ENCODE data around the gene RPS6KA2. TPM values are rescaled to one million over a fixed set of nuclear protein-coding genes. Genes with fewer than 3 reads are reported as not detected.
"Not testable (repeated sequence)": the region's sequence is repeated elsewhere in the genome, so short reads cannot be mapped to it uniquely, and the experiment has no call there.

Gene RPS6KA2
- total and polyA plus RNA-seq, 2 donors (not counting 1 experiment from before 2014, with no cell fraction given): 2.2 to 16.0 TPM

GRCh38 chr6:166393535-166393823, 233.6 kb downstream of the RPS6KA2 start:
- Mint-ChIP-seq H3K4me1 (no peaks in the 10 kb centered on the region), H3K9me3 (ENCODE audit: insufficient read depth) (no peaks in the 10 kb centered on the region), H3K27me3 (peaks cover 27% of the 10 kb centered on the region), H3K4me3 (no peak overlapping the region), H3K27ac (no peak overlapping the region)
- 89% methylated on average over 27 of the region's 27 CpGs for WGBS (ENCODE audit: insufficient coverage)
- ATAC-seq (ENCODE audit: low read depth) (no peak), DNase-seq (no peak)
- H3K4me2 ChIP-seq (replicated peaks; ENCODE audit: low read depth, low read length, poor library complexity, severe bottlenecking): no peak overlapping the region
- no peak overlapping the region for H3K4me3 ChIP-seq (ENCODE audit: control extremely low read depth in 1 of 5, extremely low read depth in 1 of 5, insufficient read depth in 1 of 5, low read depth in 2 of 5, low read length in 4 of 5)
- intact Hi-C loops (cut with micrococcal nuclease): no loop called here
- H4K20me1 ChIP-seq (ENCODE audit: control insufficient read depth, insufficient read depth, low read length, poor library complexity, severe bottlenecking): no peaks in the 10 kb centered on the region
- H3K9ac ChIP-seq (ENCODE audit: low read length): no peak overlapping the region
- no peak overlapping the region for H3K27ac ChIP-seq (ENCODE audit: low read length in 2 of 2)
- no peaks in the 10 kb centered on the region for H3K36me3 ChIP-seq (replicated peaks in 1 of 2; ENCODE audit: control extremely low read depth in 1 of 2, control insufficient read depth in 1 of 2, extremely low read depth in 1 of 2, insufficient read depth in 2 of 2, low read length in 1 of 2)
- H2AFZ ChIP-seq (ENCODE audit: insufficient read depth, low read depth, low read length, poor library complexity, severe bottlenecking): no peak overlapping the region
- no peak for TF ChIP-seq EZH2 (IDR thresholded peaks at IDR 0.05; ENCODE audit: borderline replicate concordance, insufficient read depth, low read depth, low read length, poor library complexity, severe bottlenecking)
- no peak for TF ChIP-seq CTCF (IDR thresholded peaks at IDR 0.05)
- H3K79me2 ChIP-seq (ENCODE audit: control insufficient read depth, insufficient read depth, low read length): no peaks in the 10 kb centered on the region
- ChIA-PET CTCF (interaction anchor here (11.7 kb wide), 1 partner anchor 86 kb away, joined by 266 read pairs; the partner anchor contains the start of gene PRR18), POLR2A (no interaction called here)
- H3K27me3 ChIP-seq (replicated peaks in 1 of 4; ENCODE audit: control extremely low read depth in 1 of 4, control insufficient read depth in 3 of 4, insufficient read depth in 4 of 4, low read length in 3 of 4): peaks cover 0 to 7% (median 0%) of the 10 kb centered on the region in 4 experiments
- H3K9me3 ChIP-seq (ENCODE audit: control extremely low read depth in 1 of 3, control insufficient read depth in 2 of 3, insufficient read depth in 1 of 3, low read length in 2 of 3): peaks cover 0 to 7% (median 0%) of the 10 kb centered on the region in 3 donors
- H3K4me1 ChIP-seq (ENCODE audit: control insufficient read depth in 2 of 2, insufficient read depth in 2 of 2, low read length in 2 of 2): no peaks in the 10 kb centered on the region

GRCh38 chr6:166392755-166393534, 234.1 kb downstream of the RPS6KA2 start:
- DNase-seq; POLR2A ChIA-PET; H3K9me3 ChIP-seq (ENCODE audit: control extremely low read depth in 1 of 3, control insufficient read depth in 2 of 3, insufficient read depth in 1 of 3, low read length in 2 of 3); H3K4me2 ChIP-seq (replicated peaks; ENCODE audit: low read depth, low read length, poor library complexity, severe bottlenecking); H4K20me1 ChIP-seq (ENCODE audit: control insufficient read depth, insufficient read depth, low read length, poor library complexity, severe bottlenecking); ATAC-seq (ENCODE audit: low read depth); H3K4me3 Mint-ChIP-seq; H3K27ac ChIP-seq (ENCODE audit: low read length in 2 of 2); H3K9me3 Mint-ChIP-seq (ENCODE audit: insufficient read depth); H3K4me3 ChIP-seq (ENCODE audit: control extremely low read depth in 1 of 5, extremely low read depth in 1 of 5, insufficient read depth in 1 of 5, low read depth in 2 of 5, low read length in 4 of 5); H3K27me3 ChIP-seq (replicated peaks in 1 of 4; ENCODE audit: control extremely low read depth in 1 of 4, control insufficient read depth in 3 of 4, insufficient read depth in 4 of 4, low read length in 3 of 4); H3K36me3 ChIP-seq (replicated peaks in 1 of 2; ENCODE audit: control extremely low read depth in 1 of 2, control insufficient read depth in 1 of 2, extremely low read depth in 1 of 2, insufficient read depth in 2 of 2, low read length in 1 of 2); H3K4me1 ChIP-seq (ENCODE audit: control insufficient read depth in 2 of 2, insufficient read depth in 2 of 2, low read length in 2 of 2); H2AFZ ChIP-seq (ENCODE audit: insufficient read depth, low read depth, low read length, poor library complexity, severe bottlenecking); H3K4me1 Mint-ChIP-seq; H3K79me2 ChIP-seq (ENCODE audit: control insufficient read depth, insufficient read depth, low read length); H3K9ac ChIP-seq (ENCODE audit: low read length); intact Hi-C loops (cut with micrococcal nuclease); H3K27ac Mint-ChIP-seq: not testable (repeated sequence)
- H3K27me3 Mint-ChIP-seq: peaks cover 24% of the 10 kb centered on the region
- CTCF ChIA-PET: interaction anchor here (2.1 to 11.7 kb wide), 2 partner anchors 8 to 85 kb away, joined by 12 to 266 read pairs; partner anchors contain the start of gene PRR18
- WGBS (ENCODE audit: insufficient coverage): 84% methylated on average over 20 of the region's 30 CpGs

Data from B cell (primary cell).